CD14-positive monocyte (primary cell): ENCODE data around the gene MERTK. TPM values are rescaled to one million over a fixed set of nuclear protein-coding genes. Genes with fewer than 3 reads are reported as not detected.

Experiments used
- DNase-seq, 3 donors: peaks; one replicate each; pipeline ENCODE4 v3.0.0-alpha.2; 2011 to 2022
- H2AFZ ChIP-seq: 2 replicates; pipeline ENCODE4 v1.6.0; 2012; ENCODE audit warnings: mild to moderate bottlenecking, low read depth, low read length, inconsistent platforms; ENCODE audit not compliant: insufficient read depth, poor library complexity, severe bottlenecking
- H3K27ac ChIP-seq, 2 donors: 1 replicate in 1 of 2; 2 replicates in 1 of 2; pipeline ENCODE4 v1.5.1; 2012 to 2013; ENCODE audit warnings: low read length in 2 of 2, control low read depth in 1 of 2, inconsistent platforms in 1 of 2, low read depth in 1 of 2, mild to moderate bottlenecking in 1 of 2
- H3K27me3 ChIP-seq, 2 donors: one replicate each; pipeline versions ENCODE4 v1.6.0 to v1.6.1; 2011 to 2013; ENCODE audit warnings: low read length in 2 of 2; ENCODE audit not compliant: control insufficient read depth in 2 of 2, insufficient read depth in 2 of 2
- H3K36me3 ChIP-seq, 2 donors: replicated peaks in 1 of 2; 1 replicate in 1 of 2; 2 replicates in 1 of 2; pipeline versions ENCODE4 v1.5.1 to v1.6.1; 2012 to 2013; ENCODE audit warnings: low read length in 2 of 2, control low read depth in 1 of 2, inconsistent platforms in 1 of 2, mild to moderate bottlenecking in 1 of 2; ENCODE audit not compliant: insufficient read depth in 2 of 2, control insufficient read depth in 1 of 2
- H3K4me1 ChIP-seq, 2 donors: 1 replicate in 1 of 2; 2 replicates in 1 of 2; pipeline versions ENCODE4 v1.5.1 to v1.6.1; 2012 to 2013; ENCODE audit warnings: low read length in 2 of 2, control low read depth in 1 of 2, inconsistent platforms in 1 of 2, mild to moderate bottlenecking in 1 of 2, moderate library complexity in 1 of 2; ENCODE audit not compliant: insufficient read depth in 2 of 2, control insufficient read depth in 1 of 2
- H3K4me2 ChIP-seq: replicated peaks from 2 replicates; pipeline ENCODE3; 2012; ENCODE audit warnings: low read length, moderate library complexity, mild to moderate bottlenecking; ENCODE audit not compliant: poor library complexity, severe bottlenecking; ENCODE audit errors: extremely low read depth
- H3K4me3 ChIP-seq, 3 experiments: fragments of 200-600 bp in 1 of 3; sonication (generic) in 1 of 3; replicated peaks in 1 of 3; 1 replicate in 2 of 3; 2 replicates in 1 of 3; pipeline ENCODE4 v1.5.1; 2011 to 2013; ENCODE audit warnings: low read length in 3 of 3, mild to moderate bottlenecking in 3 of 3, control low read depth in 2 of 3, low read depth in 2 of 3, inconsistent platforms in 1 of 3, moderate library complexity in 1 of 3
- H3K79me2 ChIP-seq: 2 replicates; pipeline ENCODE4 v1.6.0; 2012; ENCODE audit warnings: mild to moderate bottlenecking, control low read depth, inconsistent platforms, low read length, moderate library complexity; ENCODE audit not compliant: insufficient read depth
- H3K9ac ChIP-seq: 2 replicates; pipeline ENCODE4 v1.6.0; 2017; ENCODE audit warnings: low read length, mild to moderate bottlenecking; ENCODE audit not compliant: insufficient read depth, poor library complexity, severe bottlenecking
- H3K9me3 ChIP-seq, 2 donors: replicated peaks in 1 of 2; 1 replicate in 1 of 2; 2 replicates in 1 of 2; pipeline versions ENCODE4 v1.5.1 to v1.6.1; 2012 to 2013; ENCODE audit warnings: low read length in 2 of 2, control low read depth in 1 of 2; ENCODE audit not compliant: control insufficient read depth in 1 of 2, insufficient read depth in 1 of 2
- H4K20me1 ChIP-seq: 2 replicates; pipeline ENCODE4 v1.6.0; 2012; ENCODE audit warnings: mild to moderate bottlenecking, low read length, control low read depth, moderate library complexity; ENCODE audit not compliant: insufficient read depth
- H3K27ac Mint-ChIP-seq, 7 donors: one replicate each; pipeline ENCODE4 v1.8.0; 2020; ENCODE audit warnings: mild to moderate bottlenecking in 7 of 7, mixed read lengths in 7 of 7, moderate library complexity in 6 of 7, inconsistent platforms in 2 of 7
- H3K27me3 Mint-ChIP-seq, 3 donors: one replicate each; pipeline ENCODE4 v1.8.0; 2021 to 2022; ENCODE audit warnings: low read depth in 3 of 3, mild to moderate bottlenecking in 3 of 3, mixed read lengths in 3 of 3, moderate library complexity in 3 of 3, inconsistent platforms in 1 of 3
- H3K36me3 Mint-ChIP-seq, 2 donors: one replicate each; pipeline ENCODE4 v1.8.0; 2020; ENCODE audit warnings: mixed read lengths in 2 of 2, inconsistent platforms in 1 of 2, mild to moderate bottlenecking in 1 of 2
- H3K4me1 Mint-ChIP-seq: one replicate; pipeline ENCODE4 v1.8.0; 2020; ENCODE audit warnings: mild to moderate bottlenecking, mixed read lengths
- H3K4me3 Mint-ChIP-seq, 2 donors: one replicate each; pipeline ENCODE4 v1.8.0; 2020; ENCODE audit warnings: mild to moderate bottlenecking in 2 of 2, mixed read lengths in 2 of 2, moderate library complexity in 1 of 2
- H3K9me3 Mint-ChIP-seq, 7 donors: one replicate each; pipeline ENCODE4 v1.8.0; 2020 to 2022; ENCODE audit warnings: mixed read lengths in 7 of 7, mild to moderate bottlenecking in 6 of 7, moderate library complexity in 6 of 7, inconsistent platforms in 2 of 7
- WGBS: methylation state at CpG from one replicate; pipeline ENCODE4 v1.1.5; 2013; ENCODE audit warnings: missing lambda C conversion rate; ENCODE audit not compliant: insufficient coverage; 5-methylcytosine and 5-hydroxymethylcytosine counted together
- intact Hi-C, 2 donors: fragments of 100-400 bp; cut with micrococcal nuclease; formaldehyde crosslinking; loops; one replicate each; pipeline versions ENCODE4 v1.15.0 to v1.15.1; 2023
- polyA plus RNA-seq, 3 donors: library from polyadenylated mRNA; depleted of rRNA in 1 of 3; unstranded in 2 of 3; stranded (reverse) in 1 of 3; fragments of 300-500 nt in 2 of 3; fragments of >200 nt in 1 of 3; fragmentation: Illumina TruSeq in 2 of 3; gene quantifications; 1 replicate in 2 of 3; 2 replicates in 1 of 3; pipeline ENCODE4 v1.2.3, GENCODE V29; 2012 to 2021
- TF ChIP-seq, protein P1 (sequence below): fragments of 200-600 bp; IDR thresholded peaks from one replicate; pipeline ENCODE4 v1.8.0; 2022; ENCODE audit warnings: antibody characterized with exemption, mild to moderate bottlenecking

Gene MERTK
- polyA plus RNA-seq, 3 donors, result 4.1 to 17.0 (median 4.2) TPM

DNA sequence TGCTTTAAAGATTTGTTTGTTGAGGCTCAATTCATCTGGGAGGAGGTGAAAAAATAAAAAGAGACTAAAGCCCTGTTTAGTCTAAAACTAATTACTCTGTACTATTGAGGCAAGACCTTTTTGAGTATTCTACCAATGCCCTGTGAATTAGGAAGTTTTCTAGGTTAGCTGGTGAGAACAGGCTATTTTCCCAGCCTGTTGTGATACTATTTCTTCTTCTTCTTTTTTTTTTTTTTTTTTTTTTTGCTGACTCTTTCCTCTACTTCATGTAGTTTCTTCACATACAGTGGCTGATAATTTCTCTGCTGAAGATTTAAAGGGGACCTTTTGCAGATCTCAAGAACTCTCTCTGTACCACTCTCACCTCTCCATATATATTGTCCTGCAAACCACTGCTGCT lies 147.8 kb downstream of the MERTK start:
- no peaks in the 10 kb centered on the region for H4K20me1 ChIP-seq
- Mint-ChIP-seq H3K36me3 (peaks cover 2 to 3% of the 10 kb centered on the region in 2 donors), H3K27ac (peak overlapping the region in 5 of 7 donors; percentile 6 to 55 (median 44)), H3K4me3 (peak overlapping the region; percentile 46), H3K9me3 (peaks cover 0 to 15% (median 11%) of the 10 kb centered on the region in 7 donors), H3K27me3 (peaks cover 2 to 5% (median 2%) of the 10 kb centered on the region in 3 donors), H3K4me1 (peaks cover 14% of the 10 kb centered on the region)
- TF ChIP-seq, protein P1, sequence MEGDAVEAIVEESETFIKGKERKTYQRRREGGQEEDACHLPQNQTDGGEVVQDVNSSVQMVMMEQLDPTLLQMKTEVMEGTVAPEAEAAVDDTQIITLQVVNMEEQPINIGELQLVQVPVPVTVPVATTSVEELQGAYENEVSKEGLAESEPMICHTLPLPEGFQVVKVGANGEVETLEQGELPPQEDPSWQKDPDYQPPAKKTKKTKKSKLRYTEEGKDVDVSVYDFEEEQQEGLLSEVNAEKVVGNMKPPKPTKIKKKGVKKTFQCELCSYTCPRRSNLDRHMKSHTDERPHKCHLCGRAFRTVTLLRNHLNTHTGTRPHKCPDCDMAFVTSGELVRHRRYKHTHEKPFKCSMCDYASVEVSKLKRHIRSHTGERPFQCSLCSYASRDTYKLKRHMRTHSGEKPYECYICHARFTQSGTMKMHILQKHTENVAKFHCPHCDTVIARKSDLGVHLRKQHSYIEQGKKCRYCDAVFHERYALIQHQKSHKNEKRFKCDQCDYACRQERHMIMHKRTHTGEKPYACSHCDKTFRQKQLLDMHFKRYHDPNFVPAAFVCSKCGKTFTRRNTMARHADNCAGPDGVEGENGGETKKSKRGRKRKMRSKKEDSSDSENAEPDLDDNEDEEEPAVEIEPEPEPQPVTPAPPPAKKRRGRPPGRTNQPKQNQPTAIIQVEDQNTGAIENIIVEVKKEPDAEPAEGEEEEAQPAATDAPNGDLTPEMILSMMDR, result no peak
- peaks cover 9% of the 10 kb centered on the region in 2 donors for H3K4me1 ChIP-seq
- no peak overlapping the region for H3K27ac ChIP-seq
- no peak overlapping the region for H3K9ac ChIP-seq
- no peaks in the 10 kb centered on the region for H3K27me3 ChIP-seq
- no peak overlapping the region for H2AFZ ChIP-seq
- no peaks in the 10 kb centered on the region for H3K36me3 ChIP-seq
- no peak overlapping the region for H3K4me3 ChIP-seq
- intact Hi-C loops, result loop anchor here (5.0 kb wide), 1 partner anchor 149 kb away; the partner anchor contains the start of gene MERTK (in 2 of the 2)
- peaks cover 0 to 10% of the 10 kb centered on the region in 2 donors for H3K9me3 ChIP-seq
- H3K4me2 ChIP-seq, result no peak overlapping the region
- H3K79me2 ChIP-seq, result no peaks in the 10 kb centered on the region
- peak in 1 of 3 donors; percentile 34 for DNase-seq

DNA sequence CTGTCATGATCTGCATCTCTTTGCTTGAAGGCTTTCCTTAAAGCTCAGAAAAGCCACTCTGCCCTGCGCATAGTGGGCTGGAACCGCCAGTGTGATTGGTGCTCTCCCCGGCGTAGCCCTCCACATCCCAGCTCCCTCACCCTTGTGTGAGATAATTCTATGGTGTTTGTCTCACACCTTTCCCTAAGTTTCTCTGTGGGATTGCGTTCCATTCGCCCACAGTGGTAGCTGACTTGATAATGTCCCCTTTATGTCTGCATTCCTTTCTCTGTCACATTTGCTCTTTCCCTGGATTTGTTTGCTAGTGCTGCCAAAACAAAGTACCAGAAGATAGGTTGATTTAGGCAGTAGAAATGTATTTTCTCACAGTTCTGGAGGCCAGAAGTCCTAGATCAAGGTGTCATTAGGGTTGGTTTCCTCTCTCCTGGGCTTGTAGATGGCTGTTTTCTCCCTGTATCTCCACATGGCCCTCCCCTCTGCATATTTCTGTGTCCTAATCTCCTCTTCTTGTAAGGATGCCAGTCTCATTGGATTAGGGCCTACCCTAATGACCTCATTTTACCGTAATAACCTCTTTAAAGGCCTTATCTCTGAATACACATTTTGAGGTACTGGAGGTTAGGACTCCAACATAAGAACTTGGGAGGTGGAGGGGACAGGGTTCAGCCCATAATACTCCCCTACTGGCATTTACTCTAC lies 149.3 kb downstream of the MERTK start:
- H4K20me1 ChIP-seq, result no peaks in the 10 kb centered on the region
- H3K4me3 ChIP-seq, result no peak overlapping the region
- H3K4me2 ChIP-seq, result no peak overlapping the region
- H3K36me3 ChIP-seq, result no peaks in the 10 kb centered on the region
- H3K27me3 ChIP-seq, result no peaks in the 10 kb centered on the region
- H3K27ac ChIP-seq, result no peak overlapping the region
- Mint-ChIP-seq H3K27ac (peak overlapping the region in 2 of 7 donors; percentile 8 to 12), H3K27me3 (peaks cover 2 to 3% (median 3%) of the 10 kb centered on the region in 3 donors), H3K4me3 (no peak overlapping the region), H3K4me1 (peaks cover 14% of the 10 kb centered on the region), H3K9me3 (peaks cover 0 to 15% (median 11%) of the 10 kb centered on the region in 7 donors), H3K36me3 (peaks cover 2 to 3% of the 10 kb centered on the region in 2 donors)
- H3K9ac ChIP-seq, result no peak overlapping the region
- TF ChIP-seq, protein P1, result no peak
- peaks cover 0 to 10% of the 10 kb centered on the region in 2 donors for H3K9me3 ChIP-seq
- 93% methylated on average over 5 of the region's 7 CpGs for WGBS
- intact Hi-C loops, result loop anchor here (1.0 to 5.0 kb wide), 2 partner anchors 150 to 163 kb away; partner anchors contain the start of genes MERTK (in 2 of the 2) and ANAPC1 (in 1 of the 2)
- no peak for DNase-seq
- no peaks in the 10 kb centered on the region for H3K79me2 ChIP-seq
- H2AFZ ChIP-seq, result no peak overlapping the region
- H3K4me1 ChIP-seq, result peaks cover 9% of the 10 kb centered on the region in 2 donors
